KMS-11 (cell line): ENCODE measurements around the gene YEATS4.

Experiments
- H2AFZ ChIP-seq: fragments of 200-600 bp; sonication (generic); 2 replicates; pipeline ENCODE4 v1.6.1; 2016; ENCODE audit warnings: antibody characterized with exemption, mixed run types, low read depth
- H3K27ac ChIP-seq: fragments of 200-600 bp; sonication (generic); 2 replicates; pipeline ENCODE4 v1.6.1; 2016; ENCODE audit warnings: mild to moderate bottlenecking, mixed run types
- H3K27me3 ChIP-seq: fragments of 200-600 bp; sonication (generic); 2 replicates; pipeline ENCODE4 v1.6.1; 2017; ENCODE audit warnings: mild to moderate bottlenecking, low read depth, mixed run types, moderate library complexity; ENCODE audit not compliant: insufficient read depth
- H3K36me3 ChIP-seq: fragments of 200-600 bp; sonication (generic); 2 replicates; pipeline ENCODE4 v1.6.1; 2017; ENCODE audit warnings: mild to moderate bottlenecking, mixed run types; ENCODE audit not compliant: insufficient read depth
- H3K4me1 ChIP-seq: fragments of 200-600 bp; sonication (generic); 2 replicates; pipeline ENCODE4 v1.6.1; 2016; ENCODE audit warnings: mild to moderate bottlenecking, low read depth, mixed run types; ENCODE audit not compliant: poor library complexity, severe bottlenecking
- H3K4me2 ChIP-seq: fragments of 200-600 bp; sonication (generic); 2 replicates; pipeline ENCODE4 v1.7.0; 2016; ENCODE audit warnings: mild to moderate bottlenecking, mixed run types
- H3K4me3 ChIP-seq: fragments of 200-600 bp; sonication (generic); IDR thresholded peaks from 2 replicates; pipeline ENCODE4 v1.6.1; 2017; ENCODE audit warnings: low read depth, low read length, mixed read lengths; ENCODE audit not compliant: insufficient read depth
- H3K79me2 ChIP-seq: fragments of 200-600 bp; sonication (generic); 2 replicates; pipeline ENCODE4 v1.6.1; 2016; ENCODE audit warnings: low read depth, mixed run types; ENCODE audit not compliant: insufficient read depth
- H3K9ac ChIP-seq: fragments of 200-600 bp; sonication (generic); 2 replicates; pipeline ENCODE4 v1.6.1; 2016; ENCODE audit warnings: mild to moderate bottlenecking, mixed run types
- H4K20me1 ChIP-seq: fragments of 200-600 bp; sonication (generic); 2 replicates; pipeline ENCODE4 v1.6.1; 2016; ENCODE audit warnings: mild to moderate bottlenecking, mixed run types; ENCODE audit not compliant: insufficient read depth
- TF ChIP-seq, protein P1 (sequence below): fragments of 200-600 bp; sonication (generic); conservative IDR thresholded peaks from 2 replicates; pipeline ENCODE4 v1.6.1; 2017; ENCODE audit warnings: low read depth, mild to moderate bottlenecking, antibody characterized with exemption, low read length, moderate library complexity, mixed read lengths

YEATS4 gene

DNA sequence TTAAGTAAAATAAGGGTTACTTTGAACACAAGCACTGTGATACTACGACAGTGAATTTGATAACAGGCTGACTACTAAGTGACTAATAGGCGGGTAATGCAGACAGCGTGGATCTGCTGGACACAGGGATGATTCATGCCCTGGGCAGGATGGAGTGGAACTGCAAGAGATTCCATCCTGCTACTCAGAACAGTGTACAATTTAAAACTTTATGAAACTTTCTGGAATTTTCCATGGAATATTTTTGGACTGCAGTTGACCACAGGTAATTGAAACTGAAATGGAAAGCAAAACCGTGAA lies 46.0 kb downstream of the YEATS4 start:
- H4K20me1 ChIP-seq: no peaks in the 10 kb centered on the region
- no peak overlapping the region for H3K4me2 ChIP-seq
- no peak overlapping the region for H2AFZ ChIP-seq
- H3K27ac ChIP-seq: no peak overlapping the region
- H3K79me2 ChIP-seq: no peaks in the 10 kb centered on the region
- H3K4me3 ChIP-seq: no peak overlapping the region
- no peak overlapping the region for H3K9ac ChIP-seq
- H3K27me3 ChIP-seq: no peaks in the 10 kb centered on the region
- no peaks in the 10 kb centered on the region for H3K36me3 ChIP-seq
- TF ChIP-seq, protein P1, sequence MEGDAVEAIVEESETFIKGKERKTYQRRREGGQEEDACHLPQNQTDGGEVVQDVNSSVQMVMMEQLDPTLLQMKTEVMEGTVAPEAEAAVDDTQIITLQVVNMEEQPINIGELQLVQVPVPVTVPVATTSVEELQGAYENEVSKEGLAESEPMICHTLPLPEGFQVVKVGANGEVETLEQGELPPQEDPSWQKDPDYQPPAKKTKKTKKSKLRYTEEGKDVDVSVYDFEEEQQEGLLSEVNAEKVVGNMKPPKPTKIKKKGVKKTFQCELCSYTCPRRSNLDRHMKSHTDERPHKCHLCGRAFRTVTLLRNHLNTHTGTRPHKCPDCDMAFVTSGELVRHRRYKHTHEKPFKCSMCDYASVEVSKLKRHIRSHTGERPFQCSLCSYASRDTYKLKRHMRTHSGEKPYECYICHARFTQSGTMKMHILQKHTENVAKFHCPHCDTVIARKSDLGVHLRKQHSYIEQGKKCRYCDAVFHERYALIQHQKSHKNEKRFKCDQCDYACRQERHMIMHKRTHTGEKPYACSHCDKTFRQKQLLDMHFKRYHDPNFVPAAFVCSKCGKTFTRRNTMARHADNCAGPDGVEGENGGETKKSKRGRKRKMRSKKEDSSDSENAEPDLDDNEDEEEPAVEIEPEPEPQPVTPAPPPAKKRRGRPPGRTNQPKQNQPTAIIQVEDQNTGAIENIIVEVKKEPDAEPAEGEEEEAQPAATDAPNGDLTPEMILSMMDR: no peak
- no peaks in the 10 kb centered on the region for H3K4me1 ChIP-seq

GRCh38 chr12:69406217-69406616 lies 46.7 kb downstream of the YEATS4 start:
- no peak overlapping the region for H3K9ac ChIP-seq
- no peak overlapping the region for H3K27ac ChIP-seq

DNA sequence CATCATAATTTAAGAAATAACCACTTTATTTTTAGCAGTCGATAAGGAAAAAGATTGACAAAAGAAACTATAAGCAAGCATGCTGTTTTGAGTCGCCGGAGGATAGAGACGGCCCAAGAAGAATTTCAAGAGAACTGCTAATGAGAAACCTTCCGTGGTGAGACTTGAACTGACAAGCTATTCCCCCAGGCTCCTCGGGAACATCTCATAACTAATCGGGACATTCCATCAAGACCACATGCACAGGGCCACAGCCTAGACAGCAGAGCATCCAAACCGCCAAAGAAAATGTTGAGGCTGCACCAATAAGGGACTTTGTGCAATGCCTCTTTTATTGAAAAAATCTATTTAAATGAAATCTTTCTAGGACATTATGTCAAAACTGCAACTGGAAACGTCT lies 51.0 kb downstream of the YEATS4 start:
- no peak overlapping the region for H3K27ac ChIP-seq
- no peak overlapping the region for H3K4me3 ChIP-seq
- H3K4me2 ChIP-seq: no peak overlapping the region

More at GRCh38 chr12:69406217-69406616, 46.7 kb downstream of the YEATS4 start:
- no peaks in the 10 kb centered on the region for H3K79me2 ChIP-seq
- H3K27me3 ChIP-seq: no peaks in the 10 kb centered on the region
- no peaks in the 10 kb centered on the region for H4K20me1 ChIP-seq
- no peaks in the 10 kb centered on the region for H3K4me1 ChIP-seq
- no peak overlapping the region for H3K4me2 ChIP-seq
- H2AFZ ChIP-seq: no peak overlapping the region
- TF ChIP-seq, protein P1: no peak
- no peaks in the 10 kb centered on the region for H3K36me3 ChIP-seq
- H3K4me3 ChIP-seq: no peak overlapping the region

GRCh38 chr12:69412655-69413054 lies 53.1 kb downstream of the YEATS4 start:
- Histone ChIP-seq H3K4me2 (no peak overlapping the region), H3K36me3 (no peaks in the 10 kb centered on the region), H3K9ac (no peak overlapping the region), H3K79me2 (no peaks in the 10 kb centered on the region), H3K4me1 (no peaks in the 10 kb centered on the region), H4K20me1 (no peaks in the 10 kb centered on the region), H3K4me3 (no peak overlapping the region), H2AFZ (no peak overlapping the region), H3K27me3 (no peaks in the 10 kb centered on the region), H3K27ac (no peak overlapping the region)
- TF ChIP-seq, protein P1: no peak

More for the DNA sequence above, 51.0 kb downstream of the YEATS4 start:
- no peaks in the 10 kb centered on the region for H3K79me2 ChIP-seq
- no peaks in the 10 kb centered on the region for H3K4me1 ChIP-seq
- H2AFZ ChIP-seq: no peak overlapping the region
- no peaks in the 10 kb centered on the region for H3K36me3 ChIP-seq
- H3K9ac ChIP-seq: no peak overlapping the region
- TF ChIP-seq, protein P1: no peak
- H3K27me3 ChIP-seq: no peaks in the 10 kb centered on the region
- no peaks in the 10 kb centered on the region for H4K20me1 ChIP-seq
